ENCODE data around the gene SHLD1.
A peak's percentile ranks its signal among the peaks of the same experiment; 100 is the strongest.
"Not testable (repeated sequence)": the region's sequence is repeated elsewhere in the genome, so short reads cannot be mapped to it uniquely, and the experiment has no call there.

Gene SHLD1, protein sequence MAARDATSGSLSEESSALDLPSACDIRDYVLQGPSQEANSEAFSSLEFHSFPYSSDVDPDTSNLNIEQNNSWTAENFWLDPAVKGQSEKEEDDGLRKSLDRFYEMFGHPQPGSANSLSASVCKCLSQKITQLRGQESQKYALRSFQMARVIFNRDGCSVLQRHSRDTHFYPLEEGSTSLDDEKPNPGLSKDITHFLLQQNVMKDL

DNA sequence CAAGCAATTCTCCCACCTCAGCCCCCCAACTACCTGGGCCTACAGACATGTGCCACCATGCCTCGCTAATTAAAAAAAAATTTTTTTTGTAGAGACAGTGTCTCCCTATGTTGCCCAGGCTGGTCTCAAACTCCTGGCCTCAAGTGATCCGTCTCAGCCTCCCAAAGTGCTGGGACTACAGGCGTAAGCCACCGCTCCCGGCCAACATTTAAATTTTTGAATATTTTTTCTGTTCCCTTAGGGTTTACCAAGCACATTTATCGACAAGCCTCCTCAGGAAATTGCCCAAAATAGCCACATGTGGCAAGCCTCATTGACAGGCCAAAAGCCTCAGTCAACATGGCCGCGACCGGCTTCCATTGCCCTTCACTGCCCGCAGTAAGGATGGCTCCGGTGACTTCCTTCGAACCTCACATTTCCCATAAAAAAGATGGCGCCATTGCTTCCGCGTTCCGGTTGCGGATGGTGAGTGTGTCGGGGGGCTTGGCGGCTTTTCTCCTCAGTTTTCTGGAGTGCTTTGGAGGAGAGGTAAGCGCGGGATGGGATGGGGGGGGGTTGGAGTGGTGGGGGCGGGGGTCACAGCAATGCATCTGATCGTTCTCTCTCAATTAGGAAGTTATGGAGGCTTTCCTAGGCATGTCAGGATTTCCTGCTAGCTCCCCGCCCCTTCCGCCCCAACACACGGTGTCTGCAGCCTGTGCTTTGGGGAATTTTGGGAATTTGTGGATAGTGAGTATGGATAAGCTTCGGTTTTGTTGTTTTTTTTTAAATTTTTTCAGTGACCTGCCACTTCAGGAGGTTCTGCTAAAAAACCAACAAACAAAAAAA, at the start of gene SHLD1:
SHLD1 (plus strand) TSS at position 450 of the 828 bp plus-strand sequence. CDS start 22,465 bp downstream, outside the sequence.
- DNase-seq: peak; percentile 25 to 95 (median 76)

DNA sequence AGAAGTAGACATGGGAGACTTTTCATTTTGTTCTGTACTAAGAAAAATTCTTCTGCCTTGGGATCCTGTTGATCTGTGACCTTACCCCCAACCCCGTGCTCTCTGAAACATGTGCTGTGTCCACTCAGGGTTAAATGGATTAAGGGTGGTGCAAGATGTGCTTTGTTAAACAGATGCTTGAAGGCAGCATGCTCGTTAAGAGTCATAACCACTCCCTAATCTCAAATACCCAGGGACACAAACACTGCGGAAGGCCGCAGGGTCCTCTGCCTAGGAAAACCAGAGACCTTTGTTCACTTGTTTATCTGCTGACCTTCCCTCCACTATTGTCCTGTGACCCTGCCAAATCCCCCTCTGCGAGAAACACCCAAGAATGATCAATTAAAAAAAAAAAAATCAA, 47.9 kb upstream of the SHLD1 start:
- DNase-seq: not testable (repeated sequence)

DNA sequence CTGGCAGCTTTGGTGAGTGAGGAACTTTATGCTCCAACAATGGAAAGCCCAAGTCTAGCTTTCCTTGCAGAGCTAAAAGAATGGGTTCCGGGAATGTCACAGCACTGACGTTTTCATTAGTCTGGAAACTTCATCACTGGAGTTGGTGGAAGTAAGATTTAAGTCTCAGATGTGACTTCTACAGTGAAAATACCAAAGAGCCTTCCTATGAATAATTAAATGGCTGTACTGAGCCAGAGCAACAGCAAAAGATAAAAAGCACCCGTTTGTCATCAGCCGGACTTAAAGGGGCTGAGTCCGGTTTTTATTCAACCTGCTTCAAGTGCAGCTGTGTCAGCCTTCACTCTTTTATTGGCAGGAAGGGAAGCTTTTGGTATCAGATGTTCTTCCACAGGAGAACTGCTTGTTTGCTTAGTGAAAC, 46.5 kb upstream of the SHLD1 start:
- DNase-seq: no peak

DNA sequence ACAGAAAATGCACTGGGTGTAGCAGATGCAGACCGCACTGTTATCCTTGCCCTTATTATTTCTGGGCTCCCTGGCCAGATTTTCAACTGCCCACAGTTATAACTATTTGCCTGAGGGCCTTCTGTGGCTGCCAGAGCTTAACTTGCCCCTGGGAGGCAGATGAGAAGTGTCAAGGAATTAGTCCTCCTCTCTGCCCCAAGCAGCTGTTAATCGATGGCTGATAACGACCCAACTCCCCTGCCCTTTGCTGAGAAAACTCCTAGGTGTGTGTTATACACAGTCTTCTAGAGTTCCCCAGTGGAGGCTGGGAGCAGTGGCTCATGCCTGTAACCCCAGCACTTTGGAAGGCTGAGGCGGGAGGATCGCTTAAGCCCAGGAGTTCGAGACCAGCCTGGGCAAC, 44.4 kb upstream of the SHLD1 start:
- DNase-seq: no peak

DNA sequence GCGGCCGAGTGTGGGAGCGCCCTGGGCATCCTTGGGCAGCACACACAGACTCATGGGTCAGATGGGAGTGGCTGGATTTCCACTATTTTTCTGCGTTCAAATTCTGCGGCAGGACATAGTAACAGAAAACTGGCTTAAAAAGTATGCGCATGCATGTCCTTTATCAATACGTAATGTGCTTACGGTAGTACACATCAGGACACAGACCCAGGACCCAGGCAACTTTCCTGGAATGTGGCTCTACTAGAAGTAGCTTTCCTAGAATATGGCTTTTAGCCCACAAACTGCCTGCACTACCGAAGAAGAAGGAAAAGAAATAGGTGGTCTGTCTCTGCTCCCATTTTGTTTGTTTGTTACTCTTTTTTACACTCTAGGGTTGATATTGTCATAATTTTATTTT, 43.4 kb upstream of the SHLD1 start:
- no peak for DNase-seq

DNA sequence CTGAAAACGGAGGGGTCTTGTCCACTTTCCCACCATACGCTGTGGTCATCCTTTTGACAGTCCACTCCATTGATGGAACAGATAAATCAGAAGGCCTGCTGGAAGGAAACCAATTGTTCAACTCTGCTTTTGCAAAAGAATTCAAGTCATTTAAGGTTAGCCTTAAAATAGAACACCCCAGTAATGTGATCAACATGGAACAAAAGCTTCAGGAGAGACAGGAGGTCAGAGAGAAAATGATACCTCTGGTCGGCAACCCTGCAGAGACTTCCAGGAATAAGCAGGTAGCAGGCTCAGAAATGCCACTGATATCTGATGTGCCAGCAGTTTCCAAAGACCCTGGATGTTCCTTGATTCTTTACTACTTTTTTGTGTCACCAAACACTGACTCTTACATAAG, 39.6 kb upstream of the SHLD1 start:
- DNase-seq: no peak

DNA sequence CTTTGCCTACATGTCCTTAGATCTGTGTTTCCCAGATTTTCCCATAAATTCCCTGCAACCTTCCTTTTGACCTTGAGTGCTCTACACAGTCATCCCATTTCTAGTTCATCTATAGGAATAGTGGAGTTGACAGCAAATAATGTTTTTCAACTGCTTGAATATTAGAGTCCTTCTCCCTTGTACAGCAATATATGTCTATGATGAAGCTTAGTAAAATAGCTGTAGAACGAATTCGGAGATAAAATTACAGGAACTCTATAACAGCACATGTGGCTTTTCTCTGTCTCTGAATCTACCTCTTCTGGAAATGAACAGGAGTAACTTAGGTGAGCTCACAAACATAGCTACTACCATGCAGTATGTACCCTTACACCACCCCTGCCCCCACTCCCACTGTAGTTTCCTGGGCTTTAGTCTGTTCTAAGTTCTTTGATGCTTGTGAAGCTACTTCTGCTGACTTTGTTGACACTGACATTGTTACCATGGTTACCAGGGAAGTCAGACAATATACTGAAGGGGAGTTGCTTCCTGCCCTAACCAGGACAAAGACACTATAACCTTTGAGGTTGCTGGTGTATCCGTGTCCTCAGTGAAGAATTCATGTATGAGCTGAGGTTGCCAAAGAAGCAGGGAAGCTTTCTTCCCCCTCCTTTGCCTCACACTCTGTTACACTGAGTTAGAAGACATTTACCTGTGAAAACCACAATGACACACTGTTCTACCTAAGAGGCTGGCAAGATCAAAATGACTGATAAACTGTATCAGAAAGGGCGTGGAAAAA, 35.8 kb upstream of the SHLD1 start:
- no peak for DNase-seq

DNA sequence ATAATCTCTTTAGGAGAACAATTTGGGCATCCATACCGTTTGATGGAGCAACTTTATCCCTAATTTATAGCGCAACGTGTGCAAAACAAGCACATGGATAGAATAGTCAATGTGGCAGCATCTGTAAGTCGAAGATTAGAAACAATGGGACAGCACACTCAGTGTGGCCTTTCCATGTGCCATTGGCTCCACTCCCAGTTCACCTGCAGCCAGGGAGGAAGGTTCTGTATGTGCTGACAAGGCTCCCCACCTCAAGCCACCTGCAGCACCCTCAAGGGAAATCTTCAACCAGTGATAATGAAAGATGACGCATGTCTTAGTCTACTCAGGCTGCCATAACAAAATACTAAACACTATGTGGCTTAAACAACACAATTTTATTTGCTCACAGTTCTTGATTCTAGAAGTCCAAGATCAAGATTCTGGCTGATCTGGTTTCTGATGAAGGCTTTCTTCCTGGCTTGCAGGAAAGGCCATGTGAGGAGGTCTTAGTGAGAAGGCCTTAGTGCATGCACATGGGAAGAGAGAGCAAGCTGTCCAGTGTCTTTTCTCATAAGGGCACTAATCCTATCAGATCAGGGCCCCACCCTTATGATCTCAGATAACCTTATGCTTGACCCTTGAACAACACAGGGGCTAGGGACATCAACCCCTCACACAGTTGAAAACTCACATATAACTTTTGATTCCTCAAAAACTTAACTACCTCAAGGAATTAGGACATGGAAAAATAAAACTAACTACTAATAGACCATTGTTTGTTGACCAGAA, 34.9 kb upstream of the SHLD1 start:
- no peak for DNase-seq

DNA sequence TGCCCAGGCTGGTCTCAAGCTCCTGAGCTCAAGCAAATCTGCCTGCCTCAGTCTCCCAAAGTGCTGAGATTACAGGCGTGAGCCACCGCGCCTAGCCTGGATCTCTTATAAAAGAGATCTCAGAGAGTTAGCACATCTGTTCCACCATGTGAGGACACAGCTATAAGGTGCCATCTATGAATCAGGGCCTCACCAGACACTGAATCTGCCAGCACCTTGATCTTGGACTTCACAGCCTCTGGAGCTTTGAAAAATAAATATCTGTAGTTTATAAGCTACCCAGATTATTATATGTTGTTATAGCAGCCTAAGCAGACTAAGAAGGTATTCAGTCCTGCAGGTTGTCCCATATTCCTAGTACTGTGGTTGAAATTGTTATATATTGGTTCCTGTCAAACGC, 33.2 kb upstream of the SHLD1 start:
- no peak for DNase-seq

DNA sequence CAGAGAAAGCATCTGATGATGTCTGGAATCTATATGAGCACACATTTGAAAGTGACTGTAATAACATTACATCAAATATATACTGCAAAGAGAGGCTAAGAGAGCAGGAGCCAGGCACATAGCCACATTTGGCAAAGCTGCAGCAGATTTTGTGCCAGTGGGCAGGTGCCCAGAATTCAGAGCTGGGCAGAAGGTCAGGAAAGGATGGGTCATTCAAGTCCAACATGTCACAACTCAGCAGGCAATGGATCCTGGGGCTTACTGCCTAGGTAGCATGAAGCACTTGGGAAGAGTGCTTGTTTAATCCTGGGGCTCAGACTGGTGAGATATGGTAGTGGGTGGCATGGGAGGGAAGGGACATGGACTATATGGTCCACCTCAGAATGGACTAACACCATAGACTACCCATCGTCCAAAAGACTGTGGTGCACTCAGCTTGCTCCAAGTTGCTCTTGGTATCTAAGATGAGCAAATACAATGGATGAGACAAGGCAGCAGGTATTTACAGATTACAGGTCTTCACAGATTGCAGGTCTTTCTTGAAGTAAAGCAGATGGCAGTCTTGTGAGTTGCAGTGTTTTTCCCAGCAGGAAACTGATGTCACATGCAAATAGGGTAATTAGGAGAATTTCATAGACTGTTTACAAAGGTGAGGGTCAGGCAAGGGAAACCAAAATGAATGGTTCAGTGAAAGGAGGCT, 31.2 kb upstream of the SHLD1 start:
- DNase-seq: peak in 17 of 51 donors; percentile 1 to 16 (median 4)

DNA sequence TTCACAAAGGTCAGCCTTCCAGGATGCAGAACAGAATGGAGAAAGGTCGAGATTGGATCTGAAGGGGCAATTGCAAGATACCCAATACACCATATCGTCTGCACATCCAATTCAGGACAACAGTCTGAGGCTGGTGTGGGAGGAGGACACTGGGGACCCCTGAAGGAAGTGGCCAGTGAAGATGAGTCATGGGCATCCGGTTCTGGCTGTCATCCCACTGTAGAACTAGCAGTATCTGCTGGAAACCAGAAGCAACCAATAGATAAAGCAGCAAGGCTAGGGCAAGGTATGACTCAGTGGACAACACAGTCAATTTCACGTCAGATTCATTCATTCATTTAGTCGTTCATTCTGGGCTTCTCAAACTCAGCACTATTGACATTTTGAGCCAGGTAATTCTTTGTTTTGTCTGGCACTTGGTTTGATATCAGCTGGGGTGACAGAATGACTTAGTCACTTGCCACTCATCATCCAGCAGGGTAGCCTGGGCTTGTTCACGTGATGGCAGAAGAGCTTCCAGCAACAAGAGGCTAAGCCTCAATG, 30.3 kb upstream of the SHLD1 start:
- no peak for DNase-seq

DNA sequence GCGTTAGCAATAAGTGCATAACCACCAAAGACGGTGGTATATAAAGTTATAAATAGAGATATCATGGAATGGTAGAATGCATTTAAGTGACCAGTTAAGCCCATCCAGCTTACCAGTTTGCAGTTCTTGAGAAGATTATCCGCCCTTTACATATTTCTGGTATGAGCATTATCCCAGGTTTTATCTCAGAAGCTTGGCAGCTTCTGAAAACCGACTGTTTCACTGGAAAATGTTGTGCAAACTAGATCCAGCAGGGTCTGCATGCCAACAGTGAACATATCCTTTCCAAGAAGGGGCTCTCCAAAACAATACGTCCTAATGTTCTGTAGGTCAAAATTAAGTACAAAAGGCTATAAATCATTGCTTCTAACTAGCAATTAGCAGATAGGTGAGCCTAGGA, 29.5 kb upstream of the SHLD1 start:
- no peak for DNase-seq

DNA sequence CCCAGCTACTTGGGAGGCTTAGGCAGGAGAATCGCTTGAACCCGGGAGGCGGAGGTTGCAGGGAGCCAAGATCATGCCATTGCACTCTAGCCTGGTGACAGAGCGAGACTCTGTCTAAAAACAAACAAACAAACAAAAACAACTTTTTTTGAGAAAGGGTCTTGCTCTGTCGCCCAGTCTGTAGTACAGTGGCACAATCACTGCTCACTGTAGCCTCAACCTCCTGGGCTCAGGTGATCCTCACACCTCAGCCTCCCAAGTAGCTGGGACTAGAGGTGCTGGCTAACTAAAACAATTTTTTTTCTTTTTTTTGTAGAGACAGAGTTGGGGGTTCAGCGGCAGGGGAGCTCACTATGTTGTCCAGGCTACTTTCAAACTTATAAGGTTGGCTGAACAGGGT, 28.8 kb upstream of the SHLD1 start:
- not testable (repeated sequence) for DNase-seq

DNA sequence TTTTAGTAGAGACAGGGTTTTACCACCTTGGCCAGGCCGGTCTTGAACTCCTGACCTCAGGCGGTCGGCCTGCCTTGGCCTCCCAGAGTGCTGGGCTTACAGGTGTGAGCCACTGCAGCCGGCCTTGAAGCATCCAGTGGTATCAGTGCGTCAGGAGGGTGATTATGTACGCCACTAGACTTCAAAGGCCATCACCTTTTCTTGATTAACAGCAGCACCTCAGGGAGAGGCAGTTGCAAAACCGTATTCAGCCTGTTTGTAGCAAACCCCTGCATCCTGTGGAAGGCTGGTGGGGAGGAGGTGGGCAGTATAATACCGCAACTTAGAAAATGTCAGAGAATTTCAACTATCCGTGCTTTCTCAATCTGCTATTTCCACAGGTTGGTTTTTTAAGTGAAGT, 27.3 kb upstream of the SHLD1 start:
- DNase-seq: no peak

DNA sequence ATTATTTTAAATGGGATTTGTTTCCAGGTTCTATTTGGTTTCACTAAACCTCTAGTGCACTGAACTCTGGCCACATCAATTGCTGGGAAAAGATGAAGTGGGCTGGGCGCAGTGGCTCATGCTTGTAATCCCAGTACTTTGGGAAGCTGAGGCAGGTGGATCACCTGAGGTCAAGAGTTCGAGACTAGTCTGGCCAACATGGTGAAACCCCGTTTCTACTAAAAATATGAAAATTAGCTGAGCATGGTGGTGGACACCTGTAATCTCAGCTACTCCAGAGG, 25.1 kb upstream of the SHLD1 start:
- DNase-seq: not testable (repeated sequence)

DNA sequence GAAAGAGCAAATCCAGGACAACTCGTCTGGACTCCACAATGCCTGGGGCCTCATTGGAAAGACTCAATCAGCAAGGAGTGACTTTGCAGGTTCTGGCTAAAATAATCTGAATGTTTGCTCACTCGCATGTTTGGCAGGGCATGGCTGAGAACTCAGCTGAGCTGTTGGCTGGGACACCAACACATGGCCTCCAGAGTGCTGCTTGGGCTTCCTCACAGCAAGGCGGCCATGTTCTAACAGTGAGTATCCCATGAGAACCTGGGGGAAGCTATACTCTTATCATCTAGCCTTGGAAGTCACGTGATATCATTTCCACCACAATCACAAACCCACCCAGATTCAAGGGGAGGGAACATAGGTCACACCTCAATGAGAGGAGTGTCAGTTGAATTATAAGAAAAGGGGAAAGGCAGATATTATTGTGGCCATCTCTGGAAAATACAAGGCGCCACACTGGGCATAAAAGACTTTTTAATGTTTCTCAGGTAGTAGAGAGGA, 23.1 kb upstream of the SHLD1 start:
- DNase-seq: no peak

DNA sequence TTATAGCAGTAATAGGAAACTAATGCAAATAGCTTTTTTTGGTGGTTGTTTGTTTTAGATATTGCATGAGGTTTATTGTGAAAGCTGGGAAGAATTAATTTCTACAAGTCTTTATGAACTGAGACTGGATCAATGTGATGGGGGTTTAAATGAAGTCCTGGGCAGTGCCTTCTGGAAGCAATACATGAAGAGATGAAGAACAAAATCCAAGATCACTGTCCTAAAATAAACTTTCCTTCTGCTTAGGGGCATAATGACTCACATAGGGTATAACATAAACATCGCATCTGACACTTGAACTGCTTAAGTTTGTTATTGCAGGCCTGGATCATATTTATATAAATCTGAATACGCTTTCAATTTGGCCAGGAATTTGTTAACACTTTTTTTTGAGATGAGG, 20.9 kb upstream of the SHLD1 start:
- DNase-seq: no peak

DNA sequence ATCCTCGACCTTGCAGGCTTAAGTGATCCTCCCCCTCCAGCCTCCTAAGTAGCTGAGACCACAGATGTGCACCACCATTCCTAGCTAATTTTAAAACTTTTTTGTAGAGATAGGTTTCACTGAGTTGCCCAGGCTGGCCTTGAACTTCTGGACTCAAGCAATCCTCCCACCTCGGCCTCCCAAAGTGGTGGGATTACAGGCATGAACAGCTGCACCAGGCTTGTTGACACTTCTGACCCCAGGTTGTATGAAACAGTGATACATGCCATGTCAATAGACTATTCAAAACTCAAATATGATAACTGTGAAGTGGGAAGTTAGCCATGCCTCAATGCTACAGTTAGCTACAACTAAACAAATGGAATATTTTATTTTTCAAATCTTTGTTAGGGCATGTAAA, 20.1 kb upstream of the SHLD1 start:
- DNase-seq: no peak

DNA sequence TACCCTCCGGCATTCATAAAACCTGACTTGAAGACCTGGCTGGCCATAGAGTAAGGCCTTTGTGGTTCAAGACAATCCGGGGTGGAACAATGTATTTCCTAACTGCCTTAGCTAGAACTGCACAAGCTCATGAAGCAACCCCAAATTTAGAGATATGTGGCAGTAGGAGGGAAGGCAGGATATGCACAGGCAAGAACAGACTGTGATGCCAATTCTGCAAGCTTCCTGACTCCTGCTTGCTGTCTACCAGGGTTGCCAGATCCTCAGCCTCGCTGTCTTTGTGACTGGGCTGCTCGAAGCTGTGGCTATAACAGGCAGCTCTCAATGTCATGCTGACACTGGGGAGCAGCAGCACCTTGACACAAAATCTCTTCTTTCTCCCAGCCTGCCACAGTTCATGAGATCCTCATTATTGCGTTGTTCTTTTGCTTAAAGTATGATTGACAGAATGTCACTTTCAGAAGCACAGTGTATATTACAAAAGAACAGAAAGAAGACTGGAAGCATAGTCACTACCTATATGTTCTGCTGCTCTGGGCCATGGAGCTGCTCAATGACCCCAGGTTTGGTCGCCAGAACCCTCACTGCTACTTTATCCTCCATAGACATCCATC, 18.3 kb upstream of the SHLD1 start:
- DNase-seq: peak in 1 of 51 donors; percentile 52

DNA sequence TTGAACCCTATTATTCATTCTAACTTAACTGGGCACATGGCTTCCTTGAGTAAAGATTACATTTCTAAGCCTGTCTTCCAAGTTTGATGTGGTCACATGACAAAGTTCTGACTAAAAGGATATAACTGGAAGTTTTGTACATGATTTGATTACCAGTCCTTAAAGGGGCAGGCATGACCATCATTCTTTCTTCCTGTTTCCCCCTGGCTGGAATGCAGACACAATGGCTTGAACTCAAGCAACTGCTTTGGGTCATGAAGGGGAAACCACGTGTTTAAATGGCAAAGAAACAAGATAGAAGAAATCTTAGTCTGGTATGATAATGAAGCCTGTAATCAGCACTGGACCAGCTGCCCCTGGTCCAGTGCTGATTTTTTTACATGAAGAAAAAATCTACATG, 15.6 kb upstream of the SHLD1 start:
- DNase-seq: no peak
